K562 (cell line): ENCODE results near the gene HOGA1. TPM values are rescaled to one million over a fixed set of nuclear protein-coding genes. Genes with fewer than 3 reads are reported as not detected.

Source experiments
- ATAC-seq: fragments of 200-7000 bp; cut with Tn5 transposase; 3 replicates; pipeline ENCODE4 v1.9.1; 2020; ENCODE audit warnings: moderate library complexity
- BruUV-seq: library from RNA; stranded (reverse); fragments of 400-500 nt; replicated peaks from 2 replicates; lab custom pipeline; 2021; lab: Mats Ljungman, UMichigan
- CTCF ChIA-PET: fragments of 300-600 bp; formaldehyde crosslinking; extraction: SDS; loops from one replicate; lab custom pipeline; 2021; ENCODE audit warnings: low intra/inter-chr PET ratio; lab: Yijun Ruan, JAX
- POLR2A ChIA-PET: fragments of 300-600, 350-650 bp; sonication (Branson Sonifier 250); formaldehyde crosslinking; extraction: SDS; loops from one replicate; lab custom pipeline; 2021; ENCODE audit warnings: antibody characterized with exemption, inconsistent platforms; lab: Yijun Ruan, JAX
- DNase-seq, 4 experiments: peaks; one replicate each; pipeline versions ENCODE4 v3.0.0 to v3.0.0-alpha.2; 2011 to 2018; ENCODE audit warnings: low spot score in 3 of 4, mixed read lengths in 3 of 4; ENCODE audit errors: extremely low read depth in 1 of 4
- FAIRE-seq: peaks from 2 replicates; lab custom pipeline; 2011; peaks lifted over from hg19 to GRCh38; lab: Jason Lieb, UNC
- H2AFZ ChIP-seq: 2 replicates; pipeline ENCODE4 v1.6.0; 2011; ENCODE audit warnings: low read depth, low read length, control low read depth, inconsistent platforms
- H3K27ac ChIP-seq: fragments of 200-600 bp; 3 replicates; pipeline ENCODE4 v1.8.0; 2011; ENCODE audit warnings: low read depth, mild to moderate bottlenecking, control low read depth, inconsistent platforms, low read length, moderate library complexity, mixed read lengths; ENCODE audit errors: extremely low read depth
- H3K27me3 ChIP-seq, 2 experiments: fragments of 300-600 bp in 1 of 2; 2 replicates in 1 of 2; 3 replicates in 1 of 2; pipeline versions ENCODE4 v1.6.0 to v1.8.0; 2011; ENCODE audit warnings: inconsistent platforms in 2 of 2, low read length in 2 of 2, mild to moderate bottlenecking in 1 of 2, mixed read lengths in 1 of 2, moderate library complexity in 1 of 2; ENCODE audit not compliant: control insufficient read depth in 2 of 2, insufficient read depth in 2 of 2
- H3K36me3 ChIP-seq: fragments of 300-600 bp; 3 replicates; pipeline ENCODE4 v1.8.0; 2011; ENCODE audit warnings: mild to moderate bottlenecking, low read length, inconsistent platforms; ENCODE audit not compliant: control insufficient read depth, insufficient read depth
- H3K4me1 ChIP-seq, 2 experiments: fragments of 200-600 bp in 1 of 2; replicated peaks in 1 of 2; 2 replicates in 1 of 2; 3 replicates in 1 of 2; pipeline versions ENCODE4 v1.5.1 to v1.8.0; 2011; ENCODE audit warnings: inconsistent platforms in 2 of 2, low read length in 2 of 2, mild to moderate bottlenecking in 1 of 2, mixed read lengths in 1 of 2, moderate library complexity in 1 of 2; ENCODE audit not compliant: control insufficient read depth in 2 of 2, insufficient read depth in 2 of 2
- H3K4me2 ChIP-seq: 2 replicates; pipeline ENCODE4 v1.6.1; 2011; ENCODE audit warnings: low read length, control low read depth, inconsistent platforms, mixed read lengths; ENCODE audit not compliant: insufficient read depth
- H3K4me3 ChIP-seq: fragments of 200-600 bp; sonication (generic), shearing (Covaris generic); 2 replicates; pipeline ENCODE4 v1.5.1; 2016; ENCODE audit warnings: control low read depth, inconsistent platforms
- H3K79me2 ChIP-seq: fragments of 200-600 bp; 3 replicates; pipeline ENCODE4 v1.8.0; 2011; ENCODE audit warnings: low read length, inconsistent platforms; ENCODE audit not compliant: control insufficient read depth, insufficient read depth
- H3K9ac ChIP-seq, 2 experiments: 2 replicates each; pipeline versions ENCODE4 v1.6.0 to v1.6.1; 2011; ENCODE audit warnings: low read depth in 2 of 2, low read length in 2 of 2, control low read depth in 1 of 2, inconsistent platforms in 1 of 2, mild to moderate bottlenecking in 1 of 2, mixed read lengths in 1 of 2; ENCODE audit not compliant: insufficient read depth in 1 of 2
- H3K9me1 ChIP-seq: one replicate; pipeline ENCODE4 v1.6.0; 2011; ENCODE audit warnings: inconsistent platforms, mild to moderate bottlenecking, low read length, moderate library complexity; ENCODE audit not compliant: control insufficient read depth, insufficient read depth
- H3K9me3 ChIP-seq: replicated peaks from 2 replicates; pipeline ENCODE4 v1.5.1; 2011; ENCODE audit warnings: low read depth, low read length, inconsistent platforms; ENCODE audit not compliant: control insufficient read depth, insufficient read depth
- H4K20me1 ChIP-seq: replicated peaks from 2 replicates; pipeline ENCODE4 v1.6.1; 2011; ENCODE audit warnings: low read length, inconsistent platforms, mixed read lengths; ENCODE audit not compliant: control insufficient read depth, insufficient read depth
- CBFA2T2 ChIP-seq: fragments of 450-650 bp; conservative IDR thresholded peaks from 2 replicates; pipeline ENCODE4 v1.6.1; 2017; ENCODE audit warnings: mild to moderate bottlenecking
- NR0B1 ChIP-seq: fragments of 450-650 bp; IDR thresholded peaks from one replicate; pipeline ENCODE4 v1.6.1; 2018; ENCODE audit warnings: mild to moderate bottlenecking, moderate library complexity; ENCODE audit not compliant: partially characterized antibody
- POLR2A ChIP-seq: fragments of 450-650 bp; conservative IDR thresholded peaks from 2 replicates; pipeline ENCODE4 v1.6.1; 2016
- RAD51 ChIP-seq: fragments of 450-650 bp; IDR thresholded peaks from 2 replicates; pipeline ENCODE4 v1.7.1; 2016; ENCODE audit warnings: low read depth, mild to moderate bottlenecking, borderline replicate concordance
- SIN3B ChIP-seq: fragments of 450-650 bp; IDR thresholded peaks from 2 replicates; pipeline ENCODE4 v1.6.1; 2017; ENCODE audit warnings: low read depth, mild to moderate bottlenecking, moderate library complexity
- TBP ChIP-seq: optimal IDR thresholded peaks from 2 replicates; pipeline ENCODE3; 2011; ENCODE audit warnings: low read depth, low read length, improper control_type of control experiment
- ZBTB7A ChIP-seq: IDR thresholded peaks from 2 replicates; pipeline ENCODE4 v1.6.1; 2011; ENCODE audit warnings: low read depth, mild to moderate bottlenecking, low read length, moderate library complexity, borderline replicate concordance; ENCODE audit not compliant: control insufficient read depth
- ZNF354B ChIP-seq: fragments of 250-450 bp; sonication (Bioruptor Pico); IDR thresholded peaks from 2 replicates; pipeline ENCODE4 v1.4.0; 2020
- ZNF41 ChIP-seq: fragments of 250-450 bp; sonication (Bioruptor Pico); conservative IDR thresholded peaks from 2 replicates; pipeline ENCODE4 v1.4.0; 2020; ENCODE audit warnings: mild to moderate bottlenecking
- WGBS: fragments of 100-300 bp; shearing (Covaris generic); methylation state at CpG from one replicate; pipeline ENCODE4 v1.1.6; 2016; ENCODE audit warnings: low coverage, mixed read lengths; ENCODE audit not compliant: insufficient coverage; ENCODE audit errors: missing lambda C conversion rate; 5-methylcytosine and 5-hydroxymethylcytosine counted together
- in situ Hi-C: fragments of 300-500 bp; cut with MboI; formaldehyde crosslinking; loops from 4 replicates; pipeline ENCODE4 v1.15.0; 2018; ENCODE audit warnings: inconsistent platforms, mixed read lengths
- intact Hi-C: fragments of 100-400 bp; cut with micrococcal nuclease; formaldehyde crosslinking; loops from 2 replicates; pipeline ENCODE4 v1.14.2; 2022
- polyA plus RNA-seq, 8 experiments: library from polyadenylated mRNA; depleted of rRNA in 4 of 8; stranded (reverse) in 5 of 8; unstranded in 3 of 8; fragments of >200 nt; fragmentation: Nextera tagmentation in 2 of 8; fragmentation: Illumina TruSeq in 1 of 8; extraction: Ambion mirVana in 2 of 8; extraction: Trizol in 1 of 8; gene quantifications; 2 replicates each; pipeline versions ENCODE4 v1.2.1 to v1.2.3, GENCODE V29; 2011 to 2014; ENCODE audit warnings: inconsistent platforms in 1 of 8, missing spikeins in 1 of 8
- total RNA-seq, 7 experiments: library from RNA; depleted of rRNA in 6 of 7; stranded (reverse); fragments of >200 nt in 6 of 7; fragmentation: Illumina TruSeq in 2 of 7; extraction: Trizol in 2 of 7; gene quantifications; 2 replicates each; pipeline versions ENCODE4 v1.2.1 to v1.2.3, GENCODE V29; 2011 to 2021; ENCODE audit warnings: low replicate concordance in 1 of 7

The HOGA1 gene
- total and polyA plus RNA-seq, 9 of the 15 experiments (the other 6 are each of a cell fraction or from before 2014, with no cell fraction given) = not detected

DNA sequence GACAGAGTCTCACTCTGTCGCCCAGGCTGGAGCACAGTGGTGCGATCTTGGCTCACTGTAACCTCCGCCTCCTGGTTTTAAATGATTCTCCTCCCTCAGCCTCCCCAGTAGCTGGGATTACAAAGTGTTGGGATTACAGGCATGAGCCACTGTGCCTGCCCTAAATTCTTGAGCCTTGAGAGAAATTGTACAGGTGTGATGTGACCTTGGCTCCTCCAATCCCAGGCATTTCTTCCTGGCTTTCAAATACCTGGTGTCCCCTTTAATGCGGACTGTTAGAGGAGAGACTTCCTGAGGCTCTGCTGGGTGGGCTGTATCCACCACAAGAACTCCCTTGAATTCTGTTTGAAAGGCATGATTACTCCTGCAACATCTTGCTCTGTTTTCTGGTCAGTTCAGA, 34.1 kb downstream of the HOGA1 start:
- H3K4me1 ChIP-seq = peaks cover 0 to 3% of the 10 kb centered on the region in 2 experiments; a peak in 1 of 5 replicates
- no peak overlapping the region for H3K9ac ChIP-seq
- no peaks in the 10 kb centered on the region; the same call in 2 of the 3 replicates for H3K36me3 ChIP-seq
- no peaks in the 10 kb centered on the region for H3K9me1 ChIP-seq
- in situ Hi-C loops (no loop called here), intact Hi-C loops (no loop called here)
- CTCF ChIA-PET = no interaction called here
- POLR2A ChIA-PET = no interaction called here
- no peaks in the 10 kb centered on the region for H3K27me3 ChIP-seq
- no peaks in the 10 kb centered on the region for H3K9me3 ChIP-seq
- H2AFZ ChIP-seq = no peak overlapping the region
- no peaks in the 10 kb centered on the region for H3K79me2 ChIP-seq
- H3K4me2 ChIP-seq = no peak overlapping the region
- FAIRE-seq (peak; percentile 40), ATAC-seq (no peak), DNase-seq (no peak)
- H3K4me3 ChIP-seq = no peak overlapping the region
- 94% methylated on average over 2 of the region's 4 CpGs for WGBS
- no TSS peak for BruUV-seq
- H4K20me1 ChIP-seq = no peaks in the 10 kb centered on the region
- no peak overlapping the region for H3K27ac ChIP-seq
- TF ChIP-seq ZBTB7A (no peak), POLR2A (no peak), CBFA2T2 (no peak), SIN3B (no peak), TBP (no peak), RAD51 (no peak), ZNF41 (CRISPR knock-in tag) (no peak), ZNF354B (no peak), NR0B1 (no peak)
